Measurements from ENCODE around the gene SELENOO. TPM values are rescaled to one million over a fixed set of nuclear protein-coding genes. Genes with fewer than 3 reads are reported as not detected.
A peak's percentile ranks its signal among the peaks of the same experiment; 100 is the strongest.

The SELENOO gene
- total RNA-seq, 4 donors from 2014 or later: 27.4 to 66.1 (median 36.1) TPM

- H3K4me3 ChIP-seq: no peak overlapping the region
- TF ChIP-seq POLR2A (IDR thresholded peaks at IDR 0.05) (no peak), POLR2AphosphoS5 (IDR thresholded peaks at IDR 0.05) (no peak), EP300 (IDR thresholded peaks at IDR 0.05) (no peak), CTCF (IDR thresholded peaks at IDR 0.05) (no peak)
- no peaks in the 10 kb centered on the region for H3K9me3 ChIP-seq
- H3K27ac ChIP-seq: no peak overlapping the region
- 68% methylated on average over 5 of the region's 22 CpGs for WGBS
- peak in 1 of 2 donors; percentile 55 for DNase-seq (ENCODE audit: low spot score in 2 of 2)
- no peaks in the 10 kb centered on the region for H3K36me3 ChIP-seq
- H3K27me3 ChIP-seq: peaks cover 25% of the 10 kb centered on the region
- H3K4me1 ChIP-seq: peaks cover 15% of the 10 kb centered on the region
Measured at GRCh38 chr22:50178471-50178864, 22.3 kb upstream of the SELENOO start.

- H3K4me1 ChIP-seq: peaks cover 22% of the 10 kb centered on the region
- 69% methylated on average over 19 of the region's 64 CpGs for WGBS
- H3K4me3 ChIP-seq: no peak overlapping the region
- no peaks in the 10 kb centered on the region for H3K36me3 ChIP-seq
- H3K27me3 ChIP-seq: peaks cover 22% of the 10 kb centered on the region
- no peaks in the 10 kb centered on the region for H3K9me3 ChIP-seq
- no peak for DNase-seq (ENCODE audit: low spot score in 2 of 2)
- H3K27ac ChIP-seq: no peak overlapping the region
- TF ChIP-seq POLR2A (IDR thresholded peaks at IDR 0.05): no peak
- TF ChIP-seq EP300 (IDR thresholded peaks at IDR 0.05): no peak
- TF ChIP-seq CTCF (IDR thresholded peaks at IDR 0.05): no peak
- TF ChIP-seq POLR2AphosphoS5 (IDR thresholded peaks at IDR 0.05): no peak
Measured at GRCh38 chr22:50178871-50179869, 21.6 kb upstream of the SELENOO start.

DNA sequence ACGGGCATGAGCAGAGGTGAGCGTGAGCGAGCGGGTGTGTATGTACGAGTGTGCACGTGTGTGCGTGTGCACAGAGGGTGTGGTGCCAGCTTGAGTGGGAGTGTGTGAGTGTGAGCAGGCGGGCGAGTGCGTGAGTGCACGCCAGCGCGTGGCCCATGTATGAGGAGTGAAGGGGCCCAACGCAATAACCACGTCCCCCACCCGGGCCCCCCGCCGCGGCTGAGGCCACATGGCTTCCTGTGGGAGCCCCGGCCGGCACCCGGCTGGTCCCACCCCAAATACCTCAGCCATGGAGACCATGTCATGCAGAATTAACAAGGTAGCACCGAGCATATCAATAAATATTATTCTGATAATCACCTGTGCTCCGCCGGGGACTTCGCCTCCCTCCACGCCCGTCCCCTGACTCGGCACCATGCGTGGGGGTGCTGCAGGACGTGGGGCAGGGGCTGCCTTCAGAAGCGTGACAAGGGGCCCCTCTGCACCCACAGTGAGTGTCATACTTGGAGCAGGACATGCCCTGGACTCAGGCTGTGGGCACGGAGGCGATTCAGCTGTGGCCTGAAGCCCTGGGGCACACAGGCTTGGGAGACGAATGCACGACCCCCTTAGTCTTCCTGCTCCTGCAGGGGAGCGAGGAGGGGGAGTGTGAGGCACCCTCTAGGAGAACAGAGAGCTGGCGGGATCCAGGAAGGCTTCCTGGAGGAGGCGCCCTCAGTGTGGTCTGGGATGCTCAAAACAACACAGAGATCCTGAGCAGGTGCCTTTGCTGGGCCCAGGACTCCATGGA is 20.7 kb upstream of the SELENOO start:
- DNase-seq (ENCODE audit: low spot score in 2 of 2): no peak
- 87% methylated on average over 19 of the region's 39 CpGs for whole genome bisulfite sequencing
- TF ChIP-seq CTCF (IDR thresholded peaks at IDR 0.05) (no peak), POLR2A (IDR thresholded peaks at IDR 0.05) (no peak), EP300 (IDR thresholded peaks at IDR 0.05) (no peak), POLR2AphosphoS5 (IDR thresholded peaks at IDR 0.05) (no peak)
- Histone ChIP-seq H3K27me3 (peaks cover 15% of the 10 kb centered on the region), H3K36me3 (no peaks in the 10 kb centered on the region), H3K9me3 (no peaks in the 10 kb centered on the region), H3K4me3 (no peak overlapping the region), H3K4me1 (peaks cover 31% of the 10 kb centered on the region), H3K27ac (no peak overlapping the region)

GRCh38 chr22:50180727-50181521 is 19.9 kb upstream of the SELENOO start:
- peaks cover 35% of the 10 kb centered on the region for H3K4me1 ChIP-seq
- TF ChIP-seq POLR2A (IDR thresholded peaks at IDR 0.05) (no peak), EP300 (IDR thresholded peaks at IDR 0.05) (no peak), POLR2AphosphoS5 (IDR thresholded peaks at IDR 0.05) (no peak), CTCF (IDR thresholded peaks at IDR 0.05) (no peak)
- peaks cover 15% of the 10 kb centered on the region for H3K27me3 ChIP-seq
- H3K27ac ChIP-seq: no peak overlapping the region
- H3K9me3 ChIP-seq: no peaks in the 10 kb centered on the region
- peak in 1 of 2 donors; percentile 57 for DNase-seq (ENCODE audit: low spot score in 2 of 2)
- WGBS: 89% methylated on average over 19 of the region's 27 CpGs
- H3K36me3 ChIP-seq: no peaks in the 10 kb centered on the region
- H3K4me3 ChIP-seq: no peak overlapping the region
